GM21390 (cell line): ENCODE data around the gene CD300LD.

ENCODE experiments used
- ATAC-seq: cut with Tn5 transposase; IDR thresholded peaks from one replicate; pipeline ENCODE4 v1.9.1; 2021; ENCODE audit not compliant: unreplicated experiment

CD300LD gene

DNA sequence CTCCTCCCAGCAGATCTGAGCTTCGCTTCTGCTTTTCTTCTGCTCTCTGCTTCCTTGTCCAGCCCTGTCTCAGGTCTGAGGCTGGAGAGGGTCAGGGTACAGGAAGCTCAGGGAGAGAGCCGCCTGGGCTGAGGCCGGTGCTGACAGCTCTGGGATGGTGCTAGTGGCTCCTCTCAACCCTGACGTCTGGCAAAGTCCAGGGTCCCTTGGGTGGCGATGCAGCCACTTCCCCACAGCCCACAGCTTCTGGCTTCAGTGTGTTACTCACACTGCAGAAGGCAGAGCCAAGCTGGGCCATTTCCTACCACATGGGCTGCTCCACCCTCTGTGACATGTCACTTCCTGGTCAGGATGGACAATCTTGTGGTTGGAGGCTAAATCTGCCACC, 46.2 kb downstream of the CD300LD start, which contains the start of gene CD300C:
Gene CD300C (minus strand): TSS at position 273 of the 388 bp plus-strand sequence. CDS start 333 bp downstream, outside the sequence.
- no peak for ATAC-seq

DNA sequence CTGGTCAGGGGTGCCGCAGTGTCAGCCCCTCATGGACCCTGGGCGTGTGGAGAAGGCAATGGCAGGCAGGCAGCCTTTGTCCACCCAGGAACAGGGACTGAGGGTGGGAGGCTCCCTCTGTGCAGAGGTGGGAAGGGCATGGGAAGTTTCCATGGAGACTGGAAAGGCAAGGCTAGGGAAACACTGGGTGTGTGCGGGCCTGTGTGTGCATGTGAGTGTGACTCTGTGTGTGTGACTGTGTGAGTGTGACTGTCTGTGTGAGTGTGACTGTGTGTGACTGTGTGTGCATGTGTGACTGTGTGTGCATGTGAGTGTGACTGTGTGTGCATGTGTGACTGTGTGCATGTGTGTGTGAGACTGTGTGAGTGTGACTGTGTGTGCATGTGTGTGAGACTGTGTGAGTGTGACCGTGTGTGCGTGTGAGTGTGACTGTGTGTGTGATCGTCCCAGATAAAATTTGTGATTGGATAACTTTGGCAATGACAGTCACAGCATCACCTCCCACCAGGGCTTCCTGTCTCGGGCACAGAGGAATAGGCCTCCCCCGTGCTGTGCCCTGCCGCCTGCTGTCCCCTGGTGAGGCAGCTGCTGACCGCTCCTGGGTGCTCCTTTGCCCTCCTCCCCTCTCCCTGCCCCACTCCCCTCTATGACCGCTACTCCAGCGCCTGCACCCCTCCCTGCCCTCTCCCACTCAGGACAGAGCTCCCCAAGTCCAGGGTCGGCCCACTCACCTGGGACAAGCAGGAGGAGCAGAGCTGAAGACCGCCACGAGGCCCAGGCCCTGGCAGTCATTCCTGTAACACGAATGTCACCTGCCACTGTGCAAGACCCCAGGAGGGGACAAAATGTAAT, 46.9 kb downstream of the CD300LD start:
- no peak for ATAC-seq

DNA sequence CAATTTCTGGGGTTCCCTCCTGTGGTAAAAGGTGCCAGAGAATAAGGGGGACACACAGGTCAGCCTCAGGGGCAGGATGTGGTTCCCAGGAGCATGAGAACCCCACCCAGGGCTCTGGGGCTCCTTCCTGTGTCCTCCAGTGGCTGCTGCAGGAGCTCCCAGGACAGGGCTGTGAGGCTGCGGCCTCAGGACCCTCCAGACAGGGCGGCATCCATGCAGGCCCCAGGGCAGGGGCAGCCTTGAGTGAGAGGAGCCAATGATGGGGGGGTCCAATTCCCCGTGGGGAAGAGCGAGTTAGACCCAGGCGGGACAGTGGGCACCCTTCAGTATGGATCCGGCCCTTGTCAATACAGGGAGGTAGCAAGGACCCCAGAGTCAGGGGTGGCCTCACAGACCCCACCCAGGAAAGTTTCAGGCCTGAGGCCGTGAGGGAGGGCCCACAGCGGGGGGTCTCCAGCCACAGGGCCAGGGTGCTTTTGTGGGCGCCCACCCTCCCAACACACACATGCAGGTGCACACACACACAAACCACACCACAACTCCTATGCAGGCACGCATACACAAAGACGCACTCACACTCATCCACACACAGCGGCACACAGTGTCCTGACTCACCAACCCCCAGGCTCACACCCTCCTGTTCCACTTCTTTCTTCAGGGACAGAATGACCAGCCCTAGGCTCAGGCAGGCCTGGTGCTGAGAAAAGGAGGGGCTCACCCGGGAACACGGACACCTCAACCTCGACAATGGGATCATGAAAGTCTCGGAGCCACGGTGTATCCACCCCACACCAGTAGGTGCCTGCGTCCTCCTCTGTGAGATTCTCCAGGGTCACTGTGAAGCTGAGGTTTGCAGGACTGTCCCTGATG, 48.0 kb downstream of the CD300LD start:
- no peak for ATAC-seq

DNA sequence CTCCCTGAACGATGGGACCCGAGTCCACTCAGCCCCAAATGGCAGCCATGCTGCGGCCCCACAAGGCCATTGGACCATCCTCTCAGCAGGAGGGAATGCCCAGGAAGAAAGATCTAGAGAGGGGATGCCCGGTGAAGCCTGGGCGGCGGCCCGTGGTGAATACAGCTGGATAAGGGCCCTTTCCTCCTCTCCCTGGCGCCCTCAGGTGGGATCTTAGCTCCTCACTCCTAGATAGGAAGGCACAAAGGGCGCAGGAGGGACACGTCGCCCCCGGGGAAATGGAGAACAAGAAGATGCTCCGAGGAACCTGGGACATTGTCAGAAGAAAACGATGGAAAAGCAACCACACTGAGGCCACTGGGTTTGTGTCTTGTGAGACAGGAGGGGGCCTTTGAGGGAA, 48.7 kb downstream of the CD300LD start:
- ATAC-seq = no peak

DNA sequence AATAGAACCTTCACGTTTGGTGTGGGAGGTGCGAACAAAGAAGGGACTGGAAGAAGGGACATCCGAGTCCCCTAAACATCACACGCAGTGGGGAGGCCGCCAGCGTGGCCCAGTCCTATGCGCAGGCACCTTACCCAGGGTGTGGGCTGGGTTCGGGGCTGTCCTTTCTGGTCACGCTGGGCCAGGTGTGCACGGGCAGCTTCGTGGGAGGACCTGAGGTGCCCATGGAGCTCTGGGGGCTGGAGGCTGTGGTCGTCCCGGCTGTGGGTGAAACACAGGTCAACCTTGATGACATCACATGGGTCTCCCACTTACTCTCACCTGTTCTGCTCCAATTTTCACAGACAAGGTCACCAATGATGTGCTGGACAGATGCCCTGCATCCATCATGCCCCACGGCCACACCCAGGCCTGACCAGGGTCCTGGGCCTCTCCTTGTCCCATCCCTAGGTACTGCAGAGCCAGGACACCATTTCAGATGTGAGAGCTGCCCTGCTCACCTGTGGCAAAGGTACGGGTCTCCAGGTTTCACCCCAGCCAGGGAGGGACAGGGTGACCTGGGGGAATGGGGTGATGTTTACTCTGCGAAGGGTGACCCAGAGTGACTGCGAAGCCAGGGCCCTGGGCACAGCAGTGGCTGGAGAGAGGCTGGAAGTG, 49.2 kb downstream of the CD300LD start:
- ATAC-seq = no peak

DNA sequence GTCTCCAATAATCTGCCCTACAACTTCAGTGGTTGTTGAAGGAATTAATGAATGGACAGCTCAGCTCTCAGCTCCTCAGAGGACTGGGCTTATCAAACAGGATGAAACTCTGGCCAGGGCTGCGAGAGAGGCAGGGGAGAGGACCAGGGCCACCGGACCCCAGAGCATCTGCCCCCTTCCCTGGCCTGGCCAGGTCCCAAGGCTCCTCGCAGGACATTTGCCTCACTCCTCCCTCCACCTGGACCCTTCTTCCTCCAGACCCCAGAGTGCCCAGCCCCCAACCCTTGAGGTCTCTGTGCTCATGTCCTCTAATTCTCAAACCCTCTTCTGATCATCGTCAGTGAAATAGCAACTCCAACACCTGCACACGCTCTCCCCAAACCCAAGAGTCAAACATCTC, 49.9 kb downstream of the CD300LD start:
- ATAC-seq = no peak

DNA sequence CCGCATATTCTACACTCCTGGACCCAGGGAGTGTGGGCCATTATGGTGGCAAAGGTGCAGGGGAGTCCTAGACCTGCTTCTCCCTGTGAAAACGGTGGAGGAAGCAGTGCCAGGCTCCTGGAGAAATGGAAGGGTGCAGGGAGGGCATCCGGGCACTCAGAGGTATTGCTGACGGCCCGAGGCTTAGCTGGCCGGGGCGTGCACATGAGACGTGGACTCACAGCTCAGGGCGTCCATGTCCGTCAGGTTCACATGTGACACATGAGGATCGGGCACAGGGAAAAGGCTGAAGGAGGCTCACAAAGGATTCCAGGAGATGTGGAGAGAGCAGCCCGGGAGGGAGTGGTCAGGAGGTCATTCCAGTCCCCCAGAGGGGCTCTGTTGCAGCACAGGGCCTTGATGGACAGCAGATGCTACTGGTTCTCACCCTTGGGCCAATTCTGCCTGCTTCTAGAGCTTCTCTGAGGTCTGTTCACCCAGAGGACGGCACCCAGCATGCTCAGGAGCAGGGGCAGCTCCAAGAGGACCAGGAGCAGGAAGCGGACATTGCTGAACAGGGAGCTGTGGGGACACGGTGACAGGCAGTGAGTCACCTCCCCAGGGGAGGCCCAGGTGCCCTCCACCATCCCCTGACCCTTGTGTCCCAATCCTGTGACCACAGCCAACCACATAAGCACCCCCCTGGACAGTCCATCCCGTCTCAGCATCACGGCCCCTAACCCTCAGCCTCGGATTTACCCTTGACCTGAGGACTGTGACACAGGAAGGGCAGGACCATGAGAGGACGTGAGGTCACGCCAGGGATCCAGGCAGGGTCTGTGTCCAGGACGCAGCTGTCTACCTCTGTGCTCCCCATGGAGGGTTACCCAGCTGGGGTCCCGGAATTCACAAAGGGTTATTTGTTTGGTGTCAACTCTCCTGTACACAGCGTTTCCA, 50.6 kb downstream of the CD300LD start:
- ATAC-seq = no peak

DNA sequence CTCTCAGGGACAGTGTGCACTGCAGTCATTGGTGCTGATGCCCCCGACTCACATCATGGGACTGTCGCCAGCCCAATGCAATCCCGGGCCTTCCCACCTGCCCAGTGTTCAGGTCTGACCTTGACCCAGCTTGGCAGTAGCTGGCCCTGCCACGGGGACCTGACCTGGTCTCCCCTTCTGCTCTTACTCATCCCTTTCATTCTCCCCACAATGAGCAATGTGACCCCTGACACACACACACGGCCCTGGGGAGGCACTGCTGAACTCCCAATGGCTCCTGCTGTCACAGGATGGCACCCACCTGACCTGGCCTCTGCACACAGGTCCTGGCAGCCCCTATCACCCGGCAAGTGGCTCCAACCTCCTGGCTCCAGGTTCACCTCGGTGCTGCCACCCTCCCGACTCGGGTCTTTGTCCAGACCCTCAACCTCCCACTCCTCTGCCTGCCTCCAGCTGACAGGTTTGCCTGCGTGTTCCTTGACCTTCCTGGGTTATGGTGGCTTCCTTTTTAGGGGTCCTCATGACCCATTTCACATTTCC, 52.7 kb downstream of the CD300LD start:
- no peak for ATAC-seq

DNA sequence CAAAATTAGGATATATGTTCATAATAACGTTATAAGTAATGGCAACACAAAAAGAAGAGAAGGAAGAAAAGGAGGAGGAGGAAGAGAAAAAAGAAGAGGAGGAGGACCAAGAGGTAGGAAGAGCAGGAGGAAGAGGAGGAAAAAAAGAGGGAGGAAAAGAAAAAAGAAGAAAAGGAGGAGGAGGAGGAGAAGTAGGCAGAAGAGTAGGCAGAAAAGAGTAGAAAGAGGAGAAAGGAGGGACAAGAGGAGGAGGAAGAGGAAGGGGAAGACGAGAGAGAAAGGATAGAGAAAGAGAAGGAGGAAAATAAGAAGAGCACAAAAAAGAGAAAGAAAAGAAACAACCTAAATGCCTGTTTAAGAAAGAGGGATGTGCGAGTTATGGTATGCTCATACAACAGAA, 55.2 kb downstream of the CD300LD start:
- ATAC-seq = no peak

DNA sequence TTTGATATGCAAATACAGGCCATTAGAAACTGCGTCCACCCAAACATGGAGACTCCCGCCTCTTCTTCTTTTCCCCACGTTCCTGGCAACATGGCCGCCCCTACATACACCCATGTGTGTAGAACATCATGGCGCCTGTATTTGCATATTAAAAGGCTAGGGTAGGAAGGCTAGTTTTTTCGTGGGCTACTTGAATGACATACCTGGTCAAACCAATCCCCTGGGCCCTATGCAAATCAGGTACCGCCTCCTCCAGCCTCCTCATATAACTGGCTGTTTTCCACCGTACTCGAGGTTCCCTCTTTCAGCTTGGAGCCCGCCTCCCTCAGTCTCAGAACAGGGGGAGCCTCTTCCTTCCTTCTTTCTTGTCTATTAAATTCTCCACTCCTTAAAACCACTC, 60.0 kb downstream of the CD300LD start:
- ATAC-seq = no peak

DNA sequence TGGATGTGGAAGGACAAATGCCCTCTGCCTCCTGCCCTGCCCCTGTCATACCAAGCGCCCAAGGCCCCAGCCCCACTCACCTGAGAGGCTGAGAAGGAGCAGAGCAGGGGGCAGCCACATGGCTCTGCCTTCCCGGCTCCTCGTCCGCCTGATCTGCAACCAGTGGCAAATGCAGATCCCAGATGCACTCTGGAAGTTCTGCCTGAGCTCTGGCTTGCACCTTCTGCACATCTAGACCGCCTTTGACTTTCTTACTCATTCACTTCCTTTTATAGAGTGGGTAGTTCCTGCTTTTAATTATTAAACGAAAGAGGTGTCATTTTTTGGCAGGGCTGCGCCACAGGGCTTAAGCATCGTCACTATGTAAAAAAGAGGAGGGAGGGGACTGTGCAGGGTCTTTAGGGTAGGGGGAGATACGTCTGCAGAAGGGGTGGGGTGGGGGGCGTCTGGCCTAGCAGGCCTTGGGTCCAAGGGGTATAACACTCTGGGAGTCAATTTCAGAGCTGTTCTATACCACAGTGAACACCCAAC, 60.8 kb downstream of the CD300LD start, which contains the start of gene CD300LB:
Gene CD300LB (minus strand): TSS at position 245 of the 531 bp plus-strand sequence. CDS start 125 bp downstream, at position 120.
- ATAC-seq = no peak

DNA sequence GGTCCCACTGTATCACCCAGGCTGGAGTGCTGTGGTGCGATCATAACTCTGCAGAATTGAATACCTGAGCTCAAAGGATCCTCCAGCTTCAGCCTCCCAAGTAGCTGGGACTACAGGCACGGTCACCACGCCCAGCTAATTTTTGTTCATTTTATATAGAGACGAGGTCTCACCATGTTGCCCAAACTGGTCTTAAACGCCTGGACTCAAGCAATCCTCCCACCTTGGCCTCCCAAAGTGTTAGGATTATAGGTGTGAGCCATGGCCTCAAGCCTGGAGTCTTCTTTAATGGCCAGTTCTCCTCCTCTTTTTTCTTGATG, 61.3 kb downstream of the CD300LD start:
- no peak for ATAC-seq
